T47D (cell line): ENCODE results near the gene TLE2.

Experiments used
- DNase-seq, 2 experiments: peaks; one replicate each; pipeline versions ENCODE4 v3.0.0 to v3.0.0-alpha.2; 2011 to 2012; ENCODE audit warnings: low read depth in 1 of 2, low spot score in 1 of 2
- JUND ChIP-seq: IDR thresholded peaks from 2 replicates; pipeline ENCODE4 v1.6.1; 2012; ENCODE audit warnings: low read depth
- in situ Hi-C: cut with HindIII; loops from 2 replicates; pipeline ENCODE4 v1.10.0; 2016; ENCODE audit warnings: low sequenced_read_pairs, low pct_unique_long_range_greater_than_20kb

Gene TLE2

DNA sequence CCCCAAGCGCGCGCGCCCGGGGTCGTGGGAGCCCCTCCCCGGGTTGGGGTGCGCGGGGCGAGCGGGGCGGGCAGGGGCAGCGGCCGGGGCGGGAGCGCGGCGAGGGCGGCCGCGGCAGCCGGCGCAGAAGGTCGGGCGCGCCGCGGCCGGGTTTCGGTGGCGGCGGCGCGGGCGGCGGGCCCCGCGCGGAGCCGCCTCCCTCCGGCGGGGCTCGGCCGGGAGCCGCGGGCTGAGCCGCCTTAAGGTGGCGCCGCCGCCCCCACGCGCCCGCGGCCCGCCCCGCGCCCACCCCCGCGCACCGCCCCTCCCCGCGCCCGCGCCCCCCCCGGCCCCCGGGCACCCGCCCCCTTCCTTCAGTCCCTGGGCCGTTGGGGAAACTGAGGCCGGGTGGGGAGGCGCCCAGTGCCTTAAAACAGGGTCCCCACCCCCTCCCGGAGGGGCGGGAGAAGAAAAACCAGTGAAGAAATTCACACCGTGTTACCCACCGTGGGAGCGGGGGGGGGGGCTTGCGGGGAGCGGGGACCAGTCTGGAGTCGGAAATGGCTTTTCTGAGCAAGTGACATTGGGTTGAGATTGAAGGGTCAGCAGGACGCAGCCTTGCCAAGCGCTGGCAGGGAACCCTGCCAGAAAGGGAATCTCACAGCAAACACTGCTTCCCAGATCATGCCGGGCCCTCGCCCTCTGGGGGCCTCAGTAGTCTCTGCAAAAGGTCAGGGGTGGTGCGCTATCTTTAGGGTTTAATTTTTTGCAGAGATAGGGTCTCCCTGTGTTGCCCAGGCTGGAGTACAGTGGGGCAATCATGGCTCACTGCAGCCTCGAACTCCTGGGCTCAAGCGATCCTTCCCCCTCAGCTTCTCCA lies at the start of gene TLE2:
TLE2 (minus strand) TSS at position 216 of the 859 bp plus-strand sequence. CDS start 376 bp downstream, outside the sequence.
- in situ Hi-C loops: no loop called here
- no peak for TF ChIP-seq JUND
- DNase-seq: peak in 1 of 2 experiments; percentile 54

DNA sequence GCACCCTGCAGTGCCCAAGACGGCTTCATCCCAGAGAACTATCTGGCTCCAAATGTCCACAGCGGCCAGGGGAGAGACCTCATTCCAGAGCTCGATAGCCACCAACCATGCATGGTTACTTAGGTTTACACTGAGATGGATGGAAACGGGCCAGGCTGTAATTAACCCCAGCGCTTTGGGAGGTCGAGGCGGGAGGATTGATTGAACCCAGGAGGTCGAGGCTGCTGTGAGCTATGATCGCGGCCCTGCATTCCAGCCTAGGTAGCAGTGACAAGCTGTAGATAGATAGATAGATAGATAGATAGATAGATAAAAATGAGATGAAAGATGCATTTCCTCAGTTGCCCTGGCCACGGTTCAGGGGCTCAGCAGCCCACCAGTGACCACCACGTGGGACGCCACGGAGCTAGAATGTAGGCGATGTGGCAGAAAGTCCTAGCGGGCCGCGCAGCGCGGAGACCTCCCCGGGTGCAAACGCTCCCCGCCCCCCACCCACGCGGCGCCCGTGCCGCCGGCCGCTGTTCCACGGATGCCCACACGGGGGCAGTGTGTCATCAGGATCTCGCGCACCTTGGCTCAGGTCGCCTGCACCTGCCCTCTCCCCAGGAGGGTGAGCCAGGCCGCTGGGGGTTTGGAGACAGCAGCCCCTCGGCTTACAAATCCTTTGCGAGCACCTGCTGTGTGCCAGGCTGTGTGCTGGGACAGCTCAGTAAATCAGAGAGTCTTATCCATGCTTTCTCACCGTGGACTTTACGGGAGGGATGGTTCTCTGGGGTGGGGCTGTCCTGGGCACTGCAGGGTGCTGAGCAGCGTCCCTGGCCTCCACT lies 46.7 kb upstream of the TLE2 start:
- in situ Hi-C loops: no loop called here
- TF ChIP-seq JUND: no peak

DNA sequence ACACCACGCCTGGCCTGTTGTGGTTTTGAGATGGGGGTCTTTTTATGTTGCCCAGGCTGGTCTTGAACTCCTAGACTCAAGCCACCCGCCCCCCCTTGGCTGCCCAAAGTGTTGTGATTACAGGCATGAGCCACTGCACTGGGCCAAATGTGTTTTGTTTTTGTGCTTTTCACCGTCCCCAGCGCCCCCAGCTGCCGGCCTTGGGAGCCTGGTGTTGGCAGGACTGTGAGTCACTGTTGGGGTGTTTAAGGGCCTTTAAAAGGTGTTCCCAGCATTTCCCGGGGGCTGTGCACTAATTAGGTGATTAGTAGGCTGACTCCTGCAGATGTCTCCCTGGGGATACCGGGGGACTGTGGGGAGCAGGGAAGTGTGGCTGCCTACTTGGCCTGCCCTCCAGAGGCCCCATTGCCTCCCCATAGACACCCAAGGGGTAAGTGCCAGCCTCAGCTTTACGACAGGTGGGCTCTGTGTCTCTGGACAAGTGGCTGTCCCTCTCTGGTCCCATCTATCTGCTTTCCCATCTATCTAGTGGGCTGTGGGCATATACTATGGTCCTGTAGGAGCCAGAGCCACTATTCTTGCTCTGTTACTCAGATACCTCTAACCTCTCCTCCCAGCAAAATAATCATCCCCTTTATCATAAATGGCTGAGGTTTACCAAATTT lies 45.0 kb upstream of the TLE2 start:
- in situ Hi-C loops: no loop called here
- no peak for TF ChIP-seq JUND
- no peak for DNase-seq

More for the DNA sequence above, 46.7 kb upstream of the TLE2 start:
- DNase-seq: peak in 1 of 2 experiments; percentile 56

DNA sequence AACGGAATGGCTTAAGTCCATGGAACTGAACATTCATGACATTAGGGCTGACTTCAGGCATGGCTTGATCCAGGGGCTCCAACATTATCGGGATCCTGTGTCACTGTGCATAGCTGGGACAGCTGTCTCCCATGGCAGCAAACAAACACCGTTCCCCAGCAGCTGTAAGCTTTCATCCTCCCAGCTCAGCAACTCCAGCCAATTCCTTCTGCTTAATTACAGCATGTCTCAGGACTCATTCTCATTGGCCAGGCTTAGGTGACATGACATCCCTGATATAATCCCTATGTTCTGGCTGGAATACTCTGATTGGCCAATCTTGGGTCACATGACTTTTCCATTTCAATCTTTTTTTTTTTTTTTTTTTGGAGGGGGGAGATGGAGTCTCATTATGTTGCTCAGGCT lies 44.1 kb upstream of the TLE2 start:
- TF ChIP-seq JUND: no peak
- DNase-seq: peak in 1 of 2 experiments; percentile 60
- in situ Hi-C loops: no loop called here

DNA sequence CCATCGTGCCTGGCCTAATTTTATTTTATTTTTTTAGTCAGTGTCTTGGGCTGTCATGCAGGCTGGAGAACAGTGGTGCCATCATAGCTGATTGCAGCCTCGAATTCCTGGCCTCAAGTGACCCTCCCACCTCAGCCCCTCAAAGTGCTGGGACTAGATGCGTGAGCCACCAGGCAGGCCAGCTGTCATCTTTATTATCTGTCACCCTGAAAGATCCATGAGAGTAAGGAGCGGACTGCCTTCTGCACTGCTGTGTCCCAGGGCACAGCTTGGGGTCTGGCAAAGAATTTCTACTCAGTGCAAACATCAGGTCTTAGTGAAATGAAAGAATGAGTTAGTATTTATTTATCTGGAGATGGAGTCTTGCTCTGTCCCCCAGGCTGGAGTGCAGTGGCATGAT lies 42.7 kb upstream of the TLE2 start:
- in situ Hi-C loops: no loop called here
- DNase-seq: no peak
- no peak for TF ChIP-seq JUND

DNA sequence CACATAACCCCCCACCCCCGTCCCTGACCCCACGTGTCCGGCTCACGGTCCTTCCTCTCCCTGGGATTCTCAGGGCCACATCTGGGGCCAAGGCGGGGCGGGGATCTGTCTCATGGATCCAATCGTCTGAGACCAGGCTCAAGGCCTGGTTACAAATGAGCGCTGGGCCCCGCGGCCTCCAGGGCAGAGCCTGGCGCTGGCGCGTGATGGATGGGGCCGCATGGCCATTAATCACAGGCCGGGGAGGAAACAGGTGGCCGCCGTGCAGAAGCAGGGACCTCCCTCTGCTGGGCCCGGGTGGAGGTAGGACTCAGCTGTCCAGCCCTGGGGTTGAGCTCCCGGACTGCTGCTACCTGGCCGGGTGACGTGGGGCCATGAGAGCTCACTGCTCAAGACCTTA lies 39.0 kb upstream of the TLE2 start:
- TF ChIP-seq JUND: no peak
- no peak for DNase-seq
- in situ Hi-C loops: no loop called here

DNA sequence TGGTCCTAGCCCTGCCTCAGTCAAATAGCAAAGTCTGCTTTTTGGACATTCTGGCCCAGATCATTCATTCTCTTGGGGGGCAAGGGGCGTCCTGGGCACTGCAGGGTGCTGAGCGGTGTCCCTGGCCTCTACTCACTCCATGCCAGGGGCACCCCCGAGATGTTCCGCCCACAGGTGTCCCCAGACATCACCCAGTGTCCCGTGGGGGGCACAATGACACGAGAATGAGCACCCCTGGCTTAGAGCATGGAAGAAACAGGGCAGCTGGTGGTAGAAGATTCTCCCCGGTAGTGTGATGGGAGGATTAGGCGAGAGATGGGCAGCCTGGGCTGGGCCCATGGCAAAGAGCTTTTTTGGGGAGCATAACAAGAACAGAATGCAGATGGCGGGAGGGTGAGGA lies 38.5 kb upstream of the TLE2 start:
- no peak for DNase-seq
- in situ Hi-C loops: no loop called here
- no peak for TF ChIP-seq JUND

DNA sequence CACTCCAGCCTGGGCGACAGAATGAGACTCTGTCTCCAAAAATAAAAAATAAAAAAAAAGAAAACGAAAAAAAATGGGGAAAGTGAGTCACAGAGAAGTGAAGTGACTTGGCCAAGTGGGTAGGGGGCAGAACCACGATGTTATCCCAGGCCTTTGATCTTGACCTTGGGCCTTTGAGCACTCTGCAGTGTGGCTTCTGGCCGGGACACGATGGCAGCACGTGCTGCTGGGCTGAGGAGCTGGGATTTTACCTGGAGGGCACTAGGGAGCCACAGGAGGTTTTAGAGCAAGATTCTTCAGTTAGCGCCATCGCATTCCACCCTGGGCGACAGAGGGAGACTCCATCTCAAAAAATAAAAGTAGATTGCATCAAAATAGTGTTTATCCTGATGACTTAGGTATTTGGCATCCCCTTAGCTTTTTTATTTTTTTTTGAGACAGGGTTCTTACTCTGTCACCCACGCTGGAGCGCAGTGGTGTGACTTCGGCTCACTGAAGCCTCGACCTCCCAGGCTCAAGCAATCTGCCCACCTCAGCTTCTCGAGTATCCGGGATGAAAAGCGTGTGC lies 37.5 kb upstream of the TLE2 start:
- in situ Hi-C loops: no loop called here
- no peak for TF ChIP-seq JUND
- no peak for DNase-seq

DNA sequence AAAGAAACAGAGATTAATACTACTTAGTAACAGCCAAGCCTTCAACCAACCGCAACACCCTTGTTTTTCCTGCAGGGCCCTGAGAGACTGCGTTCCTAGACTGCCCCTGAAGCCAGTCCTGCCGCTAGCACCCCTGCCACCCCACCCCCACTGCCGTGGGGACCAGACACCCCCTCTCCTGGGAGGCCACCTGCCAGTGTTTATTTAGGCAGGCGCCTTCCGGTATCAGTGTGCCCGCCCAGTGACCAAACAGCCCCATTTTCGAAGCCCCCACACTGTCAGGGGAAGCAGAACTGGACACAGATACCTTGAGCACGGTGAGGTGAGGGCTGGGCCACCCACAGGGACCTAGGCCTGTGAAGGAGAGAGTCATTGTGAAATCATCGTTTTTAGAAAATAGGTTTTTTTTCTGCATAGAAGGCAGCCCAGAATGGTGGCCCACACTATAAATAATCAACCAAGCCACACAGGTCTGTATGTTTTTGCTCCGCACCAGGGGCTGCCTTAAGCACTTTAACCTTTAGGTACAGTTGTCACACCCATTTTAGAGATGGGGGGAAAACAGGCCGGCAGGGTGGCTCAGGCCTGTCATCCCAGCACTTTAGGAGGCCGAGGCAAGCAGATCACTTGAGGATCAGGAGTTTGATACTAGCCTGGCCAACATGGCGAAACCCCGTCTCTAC lies 36.7 kb upstream of the TLE2 start:
- no peak for DNase-seq

DNA sequence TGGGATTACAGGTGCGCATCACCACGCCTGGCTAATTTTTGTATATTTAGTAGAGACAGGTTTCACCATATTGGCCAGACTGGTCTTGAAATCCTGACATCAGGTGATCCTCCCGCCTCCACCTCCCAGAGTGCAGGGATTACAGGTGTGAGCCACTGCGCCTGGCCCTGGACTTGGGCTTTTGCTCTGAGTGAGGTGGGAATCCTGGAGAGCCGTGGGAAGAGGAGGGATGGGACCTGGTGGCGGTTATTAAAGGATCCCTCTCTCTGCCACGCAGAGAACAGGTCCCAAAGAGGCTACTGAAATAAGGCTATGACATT lies 34.9 kb upstream of the TLE2 start:
- in situ Hi-C loops: no loop called here
- DNase-seq: no peak
- no peak for TF ChIP-seq JUND

More for the DNA sequence above, 36.7 kb upstream of the TLE2 start:
- TF ChIP-seq JUND: no peak
- in situ Hi-C loops: no loop called here

DNA sequence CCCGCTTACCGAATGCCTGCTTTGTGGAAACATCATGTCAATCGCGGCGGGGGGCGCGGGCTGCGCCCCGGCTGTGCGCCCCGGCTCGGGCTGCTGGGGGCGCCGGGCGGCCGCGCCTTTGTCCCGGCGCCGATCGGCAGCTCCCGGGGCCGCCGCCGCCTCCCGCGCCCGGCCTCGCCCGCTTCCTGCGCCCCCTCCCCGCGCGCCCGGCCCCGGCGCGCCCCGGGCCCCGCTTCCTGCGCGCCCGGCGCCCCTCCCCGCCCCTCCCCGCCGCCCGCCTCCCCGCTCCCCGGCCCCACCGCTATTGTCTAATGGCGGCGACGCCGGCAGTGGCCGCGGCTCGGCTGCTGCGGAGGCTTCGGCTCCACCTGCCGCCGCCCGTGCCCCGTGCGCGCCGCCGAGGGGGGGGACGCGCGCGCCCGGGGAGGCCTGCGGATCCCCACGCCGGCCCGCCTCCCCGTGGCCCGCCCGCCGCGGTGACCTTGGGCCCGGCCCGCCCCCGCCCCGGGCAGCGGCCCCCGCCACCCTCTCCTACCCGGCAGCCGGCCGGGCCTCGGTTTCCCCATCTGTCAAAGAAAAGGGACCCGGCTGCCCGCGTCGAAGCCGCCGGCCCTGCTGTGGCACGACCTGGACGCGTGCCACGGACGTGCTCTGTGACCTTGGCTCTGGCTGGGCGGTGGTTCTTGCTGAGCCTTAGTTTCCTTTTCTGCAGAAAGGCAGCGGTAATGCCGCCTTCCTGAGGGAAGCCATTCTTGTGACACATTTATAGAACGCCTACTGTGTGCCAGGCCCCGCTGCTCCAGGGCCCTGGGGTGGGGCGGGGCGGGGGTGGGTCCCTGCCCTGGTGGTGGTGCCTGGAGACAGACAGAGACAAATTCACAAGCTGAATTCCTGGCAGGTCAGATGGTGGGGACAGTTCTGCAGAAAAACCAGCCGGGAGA lies 33.4 kb upstream of the TLE2 start, which contains the start of gene TLE5:
TLE5 (minus strand) TSS at position 331 of the 941 bp plus-strand sequence; CDS start at position 36, 295 bp downstream.
- in situ Hi-C loops: no loop called here
- peak in 1 of 2 experiments; percentile 76 for DNase-seq
- TF ChIP-seq JUND: no peak
